HTERT RPE-1 (cell line): ENCODE results near the gene ZDHHC14.

ENCODE experiments used
- in situ Hi-C: fragments of 300-500 bp; cut with MboI; formaldehyde crosslinking; loops from 4 replicates; pipeline ENCODE4 v1.14.3; 2020; ENCODE audit warnings: low sequenced_read_pairs

The ZDHHC14 gene

GRCh38 chr6:157528931-157529653, 148.1 kb downstream of the ZDHHC14 start:
- in situ Hi-C loops = no loop called here

GRCh38 chr6:157529654-157530039, 148.7 kb downstream of the ZDHHC14 start:
- in situ Hi-C loops = no loop called here

GRCh38 chr6:157530126-157530525, 149.1 kb downstream of the ZDHHC14 start:
- in situ Hi-C loops = no loop called here

- in situ Hi-C loops = no loop called here
These were observed 149.8 kb downstream of the ZDHHC14 start for GRCh38 chr6:157530724-157531168.

- in situ Hi-C loops = no loop called here
These were observed 150.4 kb downstream of the ZDHHC14 start for GRCh38 chr6:157531169-157531985.

- in situ Hi-C loops = no loop called here
These were observed 151.0 kb downstream of the ZDHHC14 start for GRCh38 chr6:157531986-157532365.

- in situ Hi-C loops = no loop called here
These were observed 152.3 kb downstream of the ZDHHC14 start for GRCh38 chr6:157533048-157533871.

- in situ Hi-C loops = no loop called here
These were observed 153.3 kb downstream of the ZDHHC14 start for GRCh38 chr6:157534134-157534871.

GRCh38 chr6:157534977-157535339, 154.0 kb downstream of the ZDHHC14 start:
- in situ Hi-C loops = no loop called here

GRCh38 chr6:157535340-157536222, 154.6 kb downstream of the ZDHHC14 start:
- in situ Hi-C loops = no loop called here

GRCh38 chr6:157536223-157536545, 155.2 kb downstream of the ZDHHC14 start:
- in situ Hi-C loops = no loop called here

GRCh38 chr6:157537556-157537955, 156.6 kb downstream of the ZDHHC14 start:
- in situ Hi-C loops = no loop called here

GRCh38 chr6:157538168-157538567, 157.2 kb downstream of the ZDHHC14 start:
- in situ Hi-C loops = no loop called here

GRCh38 chr6:157538698-157539097, 157.7 kb downstream of the ZDHHC14 start:
- in situ Hi-C loops = no loop called here

GRCh38 chr6:157539421-157539822, 158.4 kb downstream of the ZDHHC14 start:
- in situ Hi-C loops = no loop called here

GRCh38 chr6:157539900-157540752, 159.1 kb downstream of the ZDHHC14 start:
- in situ Hi-C loops = no loop called here

GRCh38 chr6:157541618-157542413, 160.8 kb downstream of the ZDHHC14 start:
- in situ Hi-C loops = no loop called here
